ENCODE data around the gene IDUA. TPM values are rescaled to one million over a fixed set of nuclear protein-coding genes. Genes with fewer than 3 reads are reported as not detected.

The IDUA gene
- total RNA-seq, 1 donor from 2014 or later, result 2.6 TPM

DNA sequence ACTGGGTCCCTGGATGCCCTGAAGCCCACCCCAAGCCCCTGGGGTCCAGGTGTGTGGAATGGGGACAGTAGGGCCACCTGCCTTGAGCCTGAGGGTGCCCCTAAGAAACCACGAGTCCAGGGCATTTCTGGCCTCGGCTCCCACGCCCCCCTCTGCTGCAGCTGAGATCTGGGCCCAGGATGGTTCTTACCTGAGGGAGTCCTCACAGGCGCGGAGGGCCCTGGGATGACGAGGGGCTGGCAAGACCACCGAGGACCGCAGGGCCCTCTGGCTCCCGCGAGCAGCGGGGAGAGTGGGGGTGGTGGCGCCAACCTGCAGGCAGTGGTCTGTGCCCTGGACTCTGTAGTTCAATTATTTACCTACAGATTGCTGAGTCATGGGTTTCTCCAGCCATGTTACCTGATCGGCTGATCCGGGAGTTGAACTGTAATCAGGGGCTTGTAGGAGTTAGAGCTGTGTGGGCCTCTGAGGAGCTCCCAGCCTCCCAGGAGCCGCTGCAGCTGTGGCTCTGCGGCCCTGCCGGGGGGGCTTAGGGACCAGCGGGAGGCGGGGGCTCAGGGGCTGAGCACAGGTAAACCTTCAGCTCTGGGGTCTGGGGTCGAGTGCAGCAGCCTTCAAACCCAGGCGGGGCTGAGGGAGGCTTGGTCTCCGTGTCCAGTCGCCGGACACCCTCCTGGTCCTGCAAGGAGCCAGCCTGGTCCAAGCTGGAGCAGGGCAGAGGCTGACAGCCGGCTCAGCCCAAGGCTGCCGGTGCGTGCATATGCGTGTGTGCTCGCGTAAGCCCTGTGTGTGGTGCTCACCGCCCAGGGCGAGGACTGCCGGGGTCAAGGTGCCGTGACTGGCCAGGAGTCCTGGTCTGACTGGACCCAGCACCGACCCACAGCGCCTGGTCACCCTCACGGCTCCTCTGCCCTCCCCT is 6.5 kb downstream of the IDUA start, which contains the start of gene SLC26A1:
TSS of gene SLC26A1 (minus strand) at position 294 of the 919 bp plus-strand sequence. CDS start 1,701 bp downstream, outside the sequence.
- peaks cover 14% of the 10 kb centered on the region for H3K27me3 ChIP-seq (ENCODE audit: control insufficient read depth, insufficient read depth, low read length)
- TF ChIP-seq, protein P1, sequence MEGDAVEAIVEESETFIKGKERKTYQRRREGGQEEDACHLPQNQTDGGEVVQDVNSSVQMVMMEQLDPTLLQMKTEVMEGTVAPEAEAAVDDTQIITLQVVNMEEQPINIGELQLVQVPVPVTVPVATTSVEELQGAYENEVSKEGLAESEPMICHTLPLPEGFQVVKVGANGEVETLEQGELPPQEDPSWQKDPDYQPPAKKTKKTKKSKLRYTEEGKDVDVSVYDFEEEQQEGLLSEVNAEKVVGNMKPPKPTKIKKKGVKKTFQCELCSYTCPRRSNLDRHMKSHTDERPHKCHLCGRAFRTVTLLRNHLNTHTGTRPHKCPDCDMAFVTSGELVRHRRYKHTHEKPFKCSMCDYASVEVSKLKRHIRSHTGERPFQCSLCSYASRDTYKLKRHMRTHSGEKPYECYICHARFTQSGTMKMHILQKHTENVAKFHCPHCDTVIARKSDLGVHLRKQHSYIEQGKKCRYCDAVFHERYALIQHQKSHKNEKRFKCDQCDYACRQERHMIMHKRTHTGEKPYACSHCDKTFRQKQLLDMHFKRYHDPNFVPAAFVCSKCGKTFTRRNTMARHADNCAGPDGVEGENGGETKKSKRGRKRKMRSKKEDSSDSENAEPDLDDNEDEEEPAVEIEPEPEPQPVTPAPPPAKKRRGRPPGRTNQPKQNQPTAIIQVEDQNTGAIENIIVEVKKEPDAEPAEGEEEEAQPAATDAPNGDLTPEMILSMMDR (IDR thresholded peaks at IDR 0.05; ENCODE audit: insufficient read depth, low read length, severe bottlenecking), result no peak
- H3K4me3 ChIP-seq (ENCODE audit: low read depth, low read length), result no peak within 1 kb of the TSS
- FAIRE-seq, result no peak
- H3K36me3 ChIP-seq (ENCODE audit: control insufficient read depth, insufficient read depth, low read length), result peaks cover 5% of the 10 kb centered on the region
- DNase-seq (ENCODE audit: low read depth), result no peak

DNA sequence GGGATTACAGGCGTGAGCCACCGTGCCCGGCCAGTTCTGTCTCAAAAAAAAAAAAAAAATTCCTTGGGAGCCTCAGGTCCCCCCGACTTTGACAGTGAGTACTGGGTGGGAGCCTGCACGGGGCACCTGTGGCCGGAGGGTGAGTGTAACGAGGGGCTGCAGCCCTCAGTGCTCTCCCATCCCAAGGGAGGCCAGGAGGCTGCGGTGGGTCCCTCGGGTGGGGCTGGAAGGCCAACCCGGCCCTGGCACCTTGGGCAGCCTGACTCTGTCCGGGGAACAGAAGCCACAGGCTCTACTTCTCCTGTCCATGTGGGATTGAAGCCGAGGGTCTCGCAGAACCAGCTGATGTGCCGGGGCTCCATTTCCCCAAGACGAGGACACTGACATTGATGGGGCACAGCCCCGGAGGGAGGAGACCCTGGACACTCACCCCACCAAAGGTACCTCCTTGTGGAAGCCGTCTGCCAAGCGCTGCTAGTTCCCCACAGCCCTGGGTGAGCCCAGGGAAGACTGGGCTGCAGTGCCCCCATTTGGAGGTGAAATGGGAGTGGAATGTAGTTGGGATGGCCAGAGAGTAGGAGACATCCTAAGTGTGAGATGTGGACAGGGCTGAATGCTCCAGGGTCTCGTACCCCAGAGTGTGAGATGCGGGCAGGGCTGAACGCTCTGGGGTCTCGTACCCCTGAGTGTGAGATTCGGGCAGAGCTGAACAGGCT is 8.6 kb downstream of the IDUA start:
- Histone ChIP-seq H3K4me3 (ENCODE audit: low read depth, low read length) (no peak overlapping the region), H3K36me3 (ENCODE audit: control insufficient read depth, insufficient read depth, low read length) (no peaks in the 10 kb centered on the region), H3K27me3 (ENCODE audit: control insufficient read depth, insufficient read depth, low read length) (peaks cover 28% of the 10 kb centered on the region)
- FAIRE-seq, result peak; percentile 68
- no peak for DNase-seq (ENCODE audit: low read depth)
- TF ChIP-seq, protein P1 (IDR thresholded peaks at IDR 0.05; ENCODE audit: insufficient read depth, low read length, severe bottlenecking), result no peak

DNA sequence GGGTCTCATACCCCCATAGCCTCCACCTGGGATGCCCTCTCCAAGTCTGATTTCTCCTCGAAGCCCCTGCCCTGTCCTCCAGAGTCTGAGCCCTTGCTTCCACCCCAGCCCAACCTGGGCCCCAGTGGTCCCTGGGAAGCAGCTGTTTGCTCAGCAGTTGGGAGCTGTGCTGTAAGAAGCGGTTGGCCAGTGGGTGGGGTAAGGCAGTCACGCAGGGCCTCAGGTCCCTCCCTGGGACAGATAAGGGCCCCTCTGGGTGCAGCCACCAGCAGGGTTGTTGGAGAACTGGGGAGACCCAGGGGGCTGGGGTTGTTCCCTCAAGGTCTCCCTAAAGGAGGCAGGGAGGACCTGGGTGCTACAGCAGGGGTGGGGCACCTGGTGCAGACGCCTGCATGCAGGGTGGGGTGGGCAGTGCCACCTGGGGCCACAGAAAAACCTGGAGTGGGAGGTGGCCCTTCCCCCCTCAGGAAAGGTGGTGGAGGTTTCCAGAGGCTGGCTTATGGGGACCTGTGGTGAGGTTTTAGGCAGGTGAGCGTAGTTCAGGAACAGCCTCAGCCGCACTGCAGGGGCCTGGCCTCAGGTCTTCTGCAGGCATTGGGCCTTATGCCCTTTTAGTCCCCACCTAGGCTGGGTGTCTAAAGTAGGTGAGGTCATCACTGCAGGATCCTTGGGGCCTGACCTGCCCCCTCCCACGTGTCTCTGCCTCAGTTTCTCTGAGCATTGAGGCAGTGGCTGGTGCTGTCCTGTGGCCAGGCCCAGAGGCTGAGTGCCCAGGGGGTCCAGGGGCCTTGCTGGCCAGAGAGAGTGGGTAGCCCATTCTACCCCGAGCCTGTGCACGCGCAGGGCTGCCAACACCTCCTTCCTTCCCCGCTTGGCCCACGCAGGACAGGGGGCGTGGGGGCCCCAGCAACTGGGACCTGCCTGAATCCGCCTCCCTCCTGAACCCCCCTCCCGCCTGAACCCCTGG is 9.5 kb downstream of the IDUA start:
- Histone ChIP-seq H3K27me3 (ENCODE audit: control insufficient read depth, insufficient read depth, low read length) (peaks cover 35% of the 10 kb centered on the region), H3K4me3 (ENCODE audit: low read depth, low read length) (no peak overlapping the region), H3K36me3 (ENCODE audit: control insufficient read depth, insufficient read depth, low read length) (no peaks in the 10 kb centered on the region)
- no peak for DNase-seq (ENCODE audit: low read depth)
- TF ChIP-seq, protein P1 (IDR thresholded peaks at IDR 0.05; ENCODE audit: insufficient read depth, low read length, severe bottlenecking), result no peak
- no peak for FAIRE-seq

DNA sequence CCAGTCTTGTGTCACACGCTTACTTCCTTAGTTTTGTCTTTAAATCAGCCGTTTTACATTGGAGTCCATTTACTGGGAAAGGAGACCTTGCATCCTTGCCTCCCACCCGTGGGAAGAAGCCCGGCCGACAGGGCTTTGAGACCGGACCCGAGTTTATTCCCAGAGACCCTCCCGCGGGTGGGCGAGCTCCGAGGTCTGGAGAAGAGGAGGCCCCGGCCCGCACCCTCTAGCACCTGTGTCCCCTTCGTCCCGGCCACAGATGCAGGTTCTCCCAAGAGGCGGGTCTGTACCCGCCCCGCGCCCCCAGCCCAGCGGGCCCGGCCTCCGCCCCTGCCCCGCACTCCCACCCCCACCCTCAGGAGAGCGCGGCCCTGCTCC is 10.1 kb downstream of the IDUA start:
- H3K4me3 ChIP-seq (ENCODE audit: low read depth, low read length), result no peak overlapping the region
- DNase-seq (ENCODE audit: low read depth) (no peak), FAIRE-seq (no peak)
- TF ChIP-seq, protein P1 (IDR thresholded peaks at IDR 0.05; ENCODE audit: insufficient read depth, low read length, severe bottlenecking), result no peak
- H3K27me3 ChIP-seq (ENCODE audit: control insufficient read depth, insufficient read depth, low read length), result peaks cover 42% of the 10 kb centered on the region
- H3K36me3 ChIP-seq (ENCODE audit: control insufficient read depth, insufficient read depth, low read length), result no peaks in the 10 kb centered on the region

DNA sequence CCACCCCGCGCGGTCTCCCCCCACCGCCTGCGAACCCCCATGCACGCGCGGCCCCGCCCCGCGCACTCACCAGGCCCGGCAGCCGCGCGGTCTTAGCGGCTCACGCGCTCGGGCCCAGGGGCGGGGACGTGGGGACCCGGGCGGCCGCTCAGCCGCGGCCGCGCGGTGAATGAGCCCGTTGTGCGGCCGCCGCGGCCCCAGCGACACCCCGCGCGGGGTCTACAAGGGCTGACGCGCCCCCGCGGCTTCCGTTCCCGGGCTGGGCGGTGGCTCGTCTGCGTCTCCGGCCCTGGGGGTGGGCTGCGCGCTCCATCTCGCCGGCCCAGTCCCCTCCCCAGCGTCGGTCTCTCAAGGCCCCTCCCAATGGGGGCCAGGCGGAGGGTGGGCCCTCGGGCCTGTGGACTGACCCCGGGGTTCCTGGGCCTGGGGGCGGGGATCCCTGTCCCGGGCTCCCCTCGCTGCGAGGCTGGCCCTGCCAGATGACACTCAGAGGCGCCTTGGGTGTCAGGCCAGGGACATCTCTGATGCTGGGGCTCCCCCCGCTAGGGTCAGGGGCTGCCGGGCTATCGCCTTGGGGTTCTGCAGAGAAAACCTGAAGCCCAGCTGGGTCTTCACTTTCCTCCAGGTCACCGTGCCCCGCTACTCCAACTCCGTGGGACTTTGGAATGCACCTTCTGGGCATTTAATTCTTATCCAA is 10.7 kb downstream of the IDUA start:
- Histone ChIP-seq H3K27me3 (ENCODE audit: control insufficient read depth, insufficient read depth, low read length) (peaks cover 45% of the 10 kb centered on the region), H3K36me3 (ENCODE audit: control insufficient read depth, insufficient read depth, low read length) (no peaks in the 10 kb centered on the region), H3K4me3 (ENCODE audit: low read depth, low read length) (no peak overlapping the region)
- FAIRE-seq, result no peak
- DNase-seq (ENCODE audit: low read depth), result no peak
- TF ChIP-seq, protein P1 (IDR thresholded peaks at IDR 0.05; ENCODE audit: insufficient read depth, low read length, severe bottlenecking), result no peak

Data from bronchial epithelial cell (primary cell).